Prostate gland (tissue), 2 donors: ENCODE data around the gene RAPGEF4. TPM values are rescaled to one million over a fixed set of nuclear protein-coding genes. Genes with fewer than 3 reads are reported as not detected.

ENCODE experiments used
- DNase-seq: peaks from one replicate; pipeline ENCODE4 v3.0.0-alpha.2; 2019; ENCODE audit warnings: low spot score
- H3K27ac ChIP-seq, 2 donors: fragments of 200-600 bp; sonication (generic); 2 replicates each; pipeline ENCODE4 v1.5.1; 2017 to 2019
- H3K27me3 ChIP-seq: fragments of 200-600 bp; sonication (generic); replicated peaks from 2 replicates; pipeline ENCODE4 v1.5.1; 2019; ENCODE audit not compliant: insufficient read depth
- H3K36me3 ChIP-seq, 2 donors: fragments of 200-600 bp; sonication (generic); 1 replicate in 1 of 2; 2 replicates in 1 of 2; pipeline versions ENCODE4 v1.5.1 to v1.8.1; 2017 to 2019
- H3K4me1 ChIP-seq: fragments of 200-600 bp; sonication (generic); replicated peaks from 2 replicates; pipeline ENCODE4 v1.5.1; 2019
- H3K4me3 ChIP-seq, 2 donors: fragments of 200-600 bp; sonication (generic); 2 replicates each; pipeline ENCODE4 v1.5.1; 2017 to 2019
- H3K9me3 ChIP-seq: fragments of 200-600 bp; sonication (generic); 2 replicates; pipeline ENCODE4 v1.5.1; 2017
- CTCF ChIP-seq, 4 experiments: fragments of 200-600 bp in 2 of 4; fragments of 450-650 bp in 2 of 4; sonication (generic) in 2 of 4; IDR thresholded peaks; 1 replicate in 3 of 4; 2 replicates in 1 of 4; pipeline ENCODE4 v1.5.1; 2016 to 2019; ENCODE audit warnings: antibody characterized with exemption in 4 of 4, mild to moderate bottlenecking in 2 of 4, moderate library complexity in 2 of 4
- POLR2A ChIP-seq: fragments of 450-650 bp; IDR thresholded peaks from one replicate; pipeline ENCODE4 v1.6.1; 2016; ENCODE audit warnings: antibody characterized with exemption, mild to moderate bottlenecking
- POLR2AphosphoS5 ChIP-seq: sonication (generic); formaldehyde crosslinking; IDR thresholded peaks from one replicate; pipeline ENCODE4 v1.6.1; 2017; ENCODE audit warnings: antibody characterized with exemption
- WGBS: methylation state at CpG from one replicate; pipeline ENCODE4 v1.1.5; 2018; 5-methylcytosine and 5-hydroxymethylcytosine counted together
- intact Hi-C: fragments of 100-400 bp; cut with DNase I; formaldehyde crosslinking; loops from one replicate; pipeline ENCODE4 v1.14.2; 2022
- total RNA-seq, 2 donors: library from RNA; depleted of rRNA; stranded (reverse); fragments of >200 nt; gene quantifications; one replicate each; pipeline ENCODE4 v1.1.0, GENCODE V29; 2016

Gene RAPGEF4
- total RNA-seq, 2 donors from 2014 or later, result 7.3 to 31.0 TPM

- 80% methylated on average over 5 of the region's 5 CpGs for WGBS
These were observed 324.4 kb downstream of the RAPGEF4 start for GRCh38 chr2:173059971-173060461.

GRCh38 chr2:173062801-173063200 is 327.2 kb downstream of the RAPGEF4 start:
- 78% methylated on average over 4 of the region's 4 CpGs for WGBS

More at GRCh38 chr2:173059971-173060461, 324.4 kb downstream of the RAPGEF4 start:
- TF ChIP-seq POLR2AphosphoS5 (no peak), POLR2A (no peak), CTCF (IDR thresholded peaks at IDR 0.05) (no peak)
- Histone ChIP-seq H3K4me3 (no peak overlapping the region), H3K4me1 (no peaks in the 10 kb centered on the region), H3K9me3 (no peaks in the 10 kb centered on the region), H3K27ac (no peak overlapping the region), H3K27me3 (no peaks in the 10 kb centered on the region), H3K36me3 (no peaks in the 10 kb centered on the region)
- intact Hi-C loops, result no loop called here
- DNase-seq, result no peak

GRCh38 chr2:173064151-173064805 is 328.6 kb downstream of the RAPGEF4 start:
- Histone ChIP-seq H3K36me3 (no peaks in the 10 kb centered on the region), H3K4me3 (no peak overlapping the region), H3K27ac (no peak overlapping the region), H3K4me1 (no peaks in the 10 kb centered on the region), H3K9me3 (no peaks in the 10 kb centered on the region), H3K27me3 (no peaks in the 10 kb centered on the region)
- intact Hi-C loops, result no loop called here
- TF ChIP-seq CTCF (IDR thresholded peaks at IDR 0.05) (no peak), POLR2AphosphoS5 (no peak), POLR2A (no peak)
- no peak for DNase-seq
- WGBS, result 82% methylated on average over 4 of the region's 4 CpGs

More at GRCh38 chr2:173062801-173063200, 327.2 kb downstream of the RAPGEF4 start:
- H3K27ac ChIP-seq, result no peak overlapping the region
- TF ChIP-seq CTCF (IDR thresholded peaks at IDR 0.05) (no peak), POLR2A (no peak), POLR2AphosphoS5 (no peak)
- no peaks in the 10 kb centered on the region for H3K27me3 ChIP-seq
- intact Hi-C loops, result no loop called here
- H3K4me3 ChIP-seq, result no peak overlapping the region
- no peaks in the 10 kb centered on the region for H3K36me3 ChIP-seq
- DNase-seq, result no peak
- H3K4me1 ChIP-seq, result no peaks in the 10 kb centered on the region
- no peaks in the 10 kb centered on the region for H3K9me3 ChIP-seq

GRCh38 chr2:173066887-173067676 is 331.4 kb downstream of the RAPGEF4 start:
- Histone ChIP-seq H3K9me3 (no peaks in the 10 kb centered on the region), H3K27ac (no peak overlapping the region), H3K27me3 (no peaks in the 10 kb centered on the region), H3K4me3 (no peak overlapping the region), H3K4me1 (no peaks in the 10 kb centered on the region), H3K36me3 (no peaks in the 10 kb centered on the region)
- intact Hi-C loops, result no loop called here
- DNase-seq, result no peak
- TF ChIP-seq POLR2A (no peak), CTCF (IDR thresholded peaks at IDR 0.05) (no peak), POLR2AphosphoS5 (no peak)
- WGBS, result 85% methylated on average over 6 of the region's 6 CpGs
